HG03064 (cell line): ENCODE results near the gene PINK1.

Source experiments
- ATAC-seq: cut with Tn5 transposase; IDR thresholded peaks from one replicate; pipeline ENCODE4 v1.9.1; 2021; ENCODE audit warnings: low read depth; ENCODE audit not compliant: unreplicated experiment

The PINK1 gene

GRCh38 chr1:20700636-20701215, 67.5 kb downstream of the PINK1 start:
- ATAC-seq: no peak
